B cell (primary cell): Measurements from ENCODE around the gene SLC27A3. TPM values are rescaled to one million over a fixed set of nuclear protein-coding genes. Genes with fewer than 3 reads are reported as not detected.

Experiments
- ATAC-seq: fragments of 200-7000 bp; cut with Tn5 transposase; one replicate; pipeline ENCODE4 v1.10.0; 2021; ENCODE audit warnings: low read depth, mild to moderate bottlenecking, moderate number of reproducible peaks, moderate library complexity
- CTCF ChIA-PET: fragments of 350-600 bp; sonication (Branson Sonifier 250); formaldehyde crosslinking; loops from one replicate; lab custom pipeline; 2021; ENCODE audit warnings: antibody characterized with exemption, inconsistent platforms; lab: Charles Lee
- POLR2A ChIA-PET: fragments of 350-600 bp; sonication (Branson Sonifier 250); formaldehyde crosslinking; loops from one replicate; lab custom pipeline; 2021; ENCODE audit warnings: antibody characterized with exemption; lab: Charles Lee
- DNase-seq: peaks from one replicate; pipeline ENCODE4 v3.0.0; 2013
- H2AFZ ChIP-seq: 2 replicates; pipeline ENCODE4 v1.6.1; 2012; ENCODE audit warnings: mild to moderate bottlenecking, low read depth, low read length; ENCODE audit not compliant: insufficient read depth, poor library complexity, severe bottlenecking
- H3K27ac ChIP-seq, 2 donors: 1 replicate in 1 of 2; 2 replicates in 1 of 2; pipeline ENCODE4 v1.5.1; 2012 to 2013; ENCODE audit warnings: low read length in 2 of 2, mild to moderate bottlenecking in 2 of 2, moderate library complexity in 1 of 2
- H3K27me3 ChIP-seq, 4 experiments: fragments of 200-600 bp in 1 of 4; sonication (generic) in 1 of 4; replicated peaks in 1 of 4; 1 replicate in 2 of 4; 2 replicates in 2 of 4; pipeline versions ENCODE4 v1.6.1 to v1.7.0; 2013 to 2016; ENCODE audit warnings: low read length in 3 of 4, mild to moderate bottlenecking in 2 of 4, mixed read lengths in 1 of 4, moderate library complexity in 1 of 4; ENCODE audit not compliant: insufficient read depth in 4 of 4, control insufficient read depth in 3 of 4; ENCODE audit errors: control extremely low read depth in 1 of 4
- H3K36me3 ChIP-seq, 2 experiments: replicated peaks in 1 of 2; 1 replicate in 1 of 2; 2 replicates in 1 of 2; pipeline versions ENCODE4 v1.6.1 to v1.7.1; 2013; ENCODE audit warnings: low read length in 1 of 2; ENCODE audit not compliant: insufficient read depth in 2 of 2, control insufficient read depth in 1 of 2; ENCODE audit errors: control extremely low read depth in 1 of 2, extremely low read depth in 1 of 2
- H3K4me1 ChIP-seq, 2 donors: fragments of 200-600 bp in 1 of 2; sonication (generic) in 1 of 2; 1 replicate in 1 of 2; 2 replicates in 1 of 2; pipeline versions ENCODE4 v1.5.1 to v1.6.1; 2013 to 2017; ENCODE audit warnings: low read length in 2 of 2; ENCODE audit not compliant: control insufficient read depth in 2 of 2, insufficient read depth in 2 of 2
- H3K4me2 ChIP-seq: replicated peaks from 2 replicates; pipeline ENCODE3; 2012; ENCODE audit warnings: mild to moderate bottlenecking, low read depth, low read length; ENCODE audit not compliant: poor library complexity, severe bottlenecking
- H3K4me3 ChIP-seq, 5 experiments: fragments of 200-600 bp in 1 of 5; sonication (generic) in 1 of 5; 1 replicate in 3 of 5; 2 replicates in 2 of 5; pipeline versions ENCODE4 v1.5.1 to v1.7.0; 2011 to 2016; ENCODE audit warnings: low read length in 4 of 5, mild to moderate bottlenecking in 4 of 5, low read depth in 2 of 5, control low read depth in 1 of 5, moderate library complexity in 1 of 5; ENCODE audit not compliant: insufficient read depth in 1 of 5; ENCODE audit errors: control extremely low read depth in 1 of 5, extremely low read depth in 1 of 5
- H3K79me2 ChIP-seq: fragments of 200-600 bp; sonication (generic); one replicate; pipeline ENCODE4 v1.6.0; 2016; ENCODE audit warnings: low read length; ENCODE audit not compliant: control insufficient read depth, insufficient read depth
- H3K9ac ChIP-seq: fragments of 200-600 bp; sonication (generic); 2 replicates; pipeline ENCODE4 v1.6.1; 2017; ENCODE audit warnings: mild to moderate bottlenecking, low read length, moderate library complexity
- H3K9me3 ChIP-seq, 3 donors: one replicate each; pipeline versions ENCODE4 v1.6.1 to v1.7.1; 2013; ENCODE audit warnings: low read length in 2 of 3; ENCODE audit not compliant: control insufficient read depth in 2 of 3, insufficient read depth in 1 of 3; ENCODE audit errors: control extremely low read depth in 1 of 3
- H4K20me1 ChIP-seq: 2 replicates; pipeline ENCODE4 v1.6.0; 2012; ENCODE audit warnings: mild to moderate bottlenecking, low read length; ENCODE audit not compliant: insufficient read depth, control insufficient read depth, poor library complexity, severe bottlenecking
- H3K27ac Mint-ChIP-seq: one replicate; pipeline ENCODE4 v1.8.0; 2021; ENCODE audit warnings: mixed read lengths
- H3K27me3 Mint-ChIP-seq: one replicate; pipeline ENCODE4 v1.8.0; 2021; ENCODE audit warnings: mixed read lengths
- H3K4me1 Mint-ChIP-seq: one replicate; pipeline ENCODE4 v1.8.0; 2021; ENCODE audit warnings: mixed read lengths
- H3K4me3 Mint-ChIP-seq: one replicate; pipeline ENCODE4 v1.8.0; 2021; ENCODE audit warnings: mixed read lengths
- H3K9me3 Mint-ChIP-seq: one replicate; pipeline ENCODE4 v1.8.0; 2022; ENCODE audit warnings: mixed read lengths; ENCODE audit not compliant: insufficient read depth
- EZH2 ChIP-seq: IDR thresholded peaks from 2 replicates; pipeline ENCODE4 v1.6.1; 2012; ENCODE audit warnings: borderline replicate concordance, low read depth, mild to moderate bottlenecking, moderate library complexity, low read length; ENCODE audit not compliant: insufficient read depth, poor library complexity, severe bottlenecking
- WGBS: methylation state at CpG from one replicate; pipeline ENCODE4 v1.1.5; 2013; ENCODE audit warnings: missing lambda C conversion rate; ENCODE audit not compliant: insufficient coverage; 5-methylcytosine and 5-hydroxymethylcytosine counted together
- intact Hi-C: fragments of 100-400 bp; cut with micrococcal nuclease; formaldehyde crosslinking; loops from one replicate; pipeline ENCODE4 v1.10.0; 2022
- polyA plus RNA-seq: library from polyadenylated mRNA; depleted of rRNA; stranded (reverse); fragments of >200 nt; gene quantifications from 2 replicates; pipeline ENCODE4 v1.2.3, GENCODE V29; 2012
- total RNA-seq, 2 donors: library from RNA; stranded (reverse); fragments of 120-200 nt in 1 of 2; gene quantifications; 1 replicate in 1 of 2; 2 replicates in 1 of 2; pipeline versions ENCODE4 v1.2.3 to v1.2.4, GENCODE V29; 2013 to 2022
- TF ChIP-seq, protein P1 (sequence below): fragments of 200-600 bp; IDR thresholded peaks from one replicate; pipeline ENCODE4 v1.8.0; 2022; ENCODE audit warnings: antibody characterized with exemption, mild to moderate bottlenecking

Gene SLC27A3
- total and polyA plus RNA-seq, 2 donors (not counting 1 experiment from before 2014, with no cell fraction given) = 15.6 to 19.4 TPM

- intact Hi-C loops = no loop called here
- no peaks in the 10 kb centered on the region for H4K20me1 ChIP-seq
- no peaks in the 10 kb centered on the region for H3K27me3 Mint-ChIP-seq
- no peak overlapping the region for H3K27ac Mint-ChIP-seq
- WGBS = 80% methylated on average over 1 of the region's 4 CpGs
- no peaks in the 10 kb centered on the region for H3K79me2 ChIP-seq
- POLR2A ChIA-PET = interaction anchor here (0.5 to 1.6 kb wide), 2 partner anchors 11 to 105 kb away, joined by 4 to 5 read pairs; partner anchors contain the start of gene SLC27A3
- peaks cover 40% of the 10 kb centered on the region for H3K4me1 Mint-ChIP-seq
- no peaks in the 10 kb centered on the region for H3K9me3 Mint-ChIP-seq
- CTCF ChIA-PET = interaction anchor here (1.4 kb wide), 1 partner anchor 11 kb away, joined by 3 read pairs; no protein-coding TSS in a partner anchor
- peaks cover 26 to 44% of the 10 kb centered on the region in 2 donors for H3K4me1 ChIP-seq
- peak overlapping the region; percentile 10 for H2AFZ ChIP-seq
- ATAC-seq (no peak), DNase-seq (no peak)
- no peaks in the 10 kb centered on the region for H3K9me3 ChIP-seq
- no peak overlapping the region for H3K4me3 ChIP-seq
- no peaks in the 10 kb centered on the region for H3K36me3 ChIP-seq
- H3K27me3 ChIP-seq = no peaks in the 10 kb centered on the region
- H3K4me3 Mint-ChIP-seq = no peak overlapping the region
- H3K9ac ChIP-seq = no peak overlapping the region
- no peak overlapping the region for H3K4me2 ChIP-seq
- no peak for TF ChIP-seq EZH2
- TF ChIP-seq, protein P1, sequence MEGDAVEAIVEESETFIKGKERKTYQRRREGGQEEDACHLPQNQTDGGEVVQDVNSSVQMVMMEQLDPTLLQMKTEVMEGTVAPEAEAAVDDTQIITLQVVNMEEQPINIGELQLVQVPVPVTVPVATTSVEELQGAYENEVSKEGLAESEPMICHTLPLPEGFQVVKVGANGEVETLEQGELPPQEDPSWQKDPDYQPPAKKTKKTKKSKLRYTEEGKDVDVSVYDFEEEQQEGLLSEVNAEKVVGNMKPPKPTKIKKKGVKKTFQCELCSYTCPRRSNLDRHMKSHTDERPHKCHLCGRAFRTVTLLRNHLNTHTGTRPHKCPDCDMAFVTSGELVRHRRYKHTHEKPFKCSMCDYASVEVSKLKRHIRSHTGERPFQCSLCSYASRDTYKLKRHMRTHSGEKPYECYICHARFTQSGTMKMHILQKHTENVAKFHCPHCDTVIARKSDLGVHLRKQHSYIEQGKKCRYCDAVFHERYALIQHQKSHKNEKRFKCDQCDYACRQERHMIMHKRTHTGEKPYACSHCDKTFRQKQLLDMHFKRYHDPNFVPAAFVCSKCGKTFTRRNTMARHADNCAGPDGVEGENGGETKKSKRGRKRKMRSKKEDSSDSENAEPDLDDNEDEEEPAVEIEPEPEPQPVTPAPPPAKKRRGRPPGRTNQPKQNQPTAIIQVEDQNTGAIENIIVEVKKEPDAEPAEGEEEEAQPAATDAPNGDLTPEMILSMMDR = no peak
- H3K27ac ChIP-seq = no peak overlapping the region
Observed at GRCh38 chr1:153786038-153786790, 11.0 kb downstream of the SLC27A3 start.
